ENCODE measurements around the gene ZNF101. TPM values are rescaled to one million over a fixed set of nuclear protein-coding genes. Genes with fewer than 3 reads are reported as not detected.

Gene ZNF101
- total and polyA plus RNA-seq, 2 of the 4 experiments (the other 2 are of a cell fraction), result 2.8 to 7.3 TPM

GRCh38 chr19:19711934-19712828, 43.5 kb downstream of the ZNF101 start:
- in situ Hi-C loops (cut with MboI; ENCODE audit: low sequenced_read_pairs) (no loop called here), dilution Hi-C loops (cut with HindIII; ENCODE audit: low sequenced_read_pairs, unreplicated experiment) (no loop called here), intact Hi-C loops (cut with micrococcal nuclease) (no loop called here)
- Histone ChIP-seq H4K5ac (ENCODE audit: low read depth, low read length) (no peak overlapping the region), H3K79me1 (ENCODE audit: low read depth in 1 of 2, low read length in 2 of 2) (peaks cover 5 to 6% of the 10 kb centered on the region in 2 experiments; a peak in 3 of 4 replicates), H2AK5ac (ENCODE audit: low read depth, low read length) (no peak overlapping the region), H3K4me3 (ENCODE audit: insufficient read depth, low read depth, low read length) (no peak overlapping the region), H2BK15ac (ENCODE audit: low read depth, low read length) (no peak overlapping the region), H2BK20ac (ENCODE audit: low read depth, low read length) (no peak overlapping the region), H3K9me1 (ENCODE audit: insufficient read depth, low read length) (no peaks in the 10 kb centered on the region), H3K9ac (ENCODE audit: low read depth, low read length) (no peak overlapping the region), H4K8ac (ENCODE audit: low read depth in 2 of 2, low read length in 2 of 2) (no peak overlapping the region), H4K91ac (ENCODE audit: insufficient read depth, low read depth, low read length) (no peak overlapping the region), H3K56ac (ENCODE audit: extremely low read depth, insufficient read depth, low read length) (no peak overlapping the region), H3K4me1 (ENCODE audit: control insufficient read depth, insufficient read depth, low read length) (no peaks in the 10 kb centered on the region), H3K14ac (replicated peaks; ENCODE audit: low read depth, low read length) (no peak overlapping the region), H3K27me3 (ENCODE audit: control insufficient read depth, insufficient read depth, low read length) (no peaks in the 10 kb centered on the region), H3K27ac (ENCODE audit: insufficient read depth, low read length) (no peak overlapping the region), H3K36me3 (ENCODE audit: control insufficient read depth, insufficient read depth, low read length) (peaks cover 42% of the 10 kb centered on the region), H3K4ac (ENCODE audit: low read depth, low read length) (no peak overlapping the region), H3K23ac (ENCODE audit: low read depth, low read length) (no peak overlapping the region), H2BK5ac (ENCODE audit: low read depth, low read length, poor library complexity, severe bottlenecking) (no peak overlapping the region), H2BK120ac (ENCODE audit: low read depth, low read length) (no peak overlapping the region), H4K20me1 (ENCODE audit: insufficient read depth, low read length) (no peaks in the 10 kb centered on the region), H2AK9ac (replicated peaks; ENCODE audit: low read depth, low read length, poor library complexity) (no peak overlapping the region), H3K9me3 (ENCODE audit: control insufficient read depth, insufficient read depth, low read length) (peaks cover 88% of the 10 kb centered on the region), H3K18ac (ENCODE audit: low read depth, low read length) (no peak overlapping the region), H2AFZ (replicated peaks; ENCODE audit: low read length, poor library complexity) (no peak overlapping the region), H3K4me2 (ENCODE audit: low read depth, low read length) (no peak overlapping the region)
- ATAC-seq (ENCODE audit: low read depth) (no peak), DNase-seq (no peak)
- BruUV-seq (replicated peaks), result no TSS peak
- WGBS, 2 experiments (ENCODE audit: extremely low coverage in 2 of 2, insufficient read length in 1 of 2), result no CpG with 5 or more reads among the region's 10 CpGs
- no peak for TF ChIP-seq CHD1 (IDR thresholded peaks at IDR 0.05; ENCODE audit: low read depth, low read length)
- no peak for TF ChIP-seq ELK1 (IDR thresholded peaks at IDR 0.05; ENCODE audit: borderline replicate concordance, low read depth, low read length)
- ChIA-PET POLR2A (ENCODE audit: unreplicated experiment) (no interaction called here), CTCF (no interaction called here)
